Measurements from ENCODE around the gene PLK1. TPM values are rescaled to one million over a fixed set of nuclear protein-coding genes. Genes with fewer than 3 reads are reported as not detected.
"Not testable (repeated sequence)": the region's sequence is repeated elsewhere in the genome, so short reads cannot be mapped to it uniquely, and the experiment has no call there.

PLK1 gene
- total RNA-seq, 4 donors from 2014 or later = 0.59 to 9.6 (median 2.1) TPM

- Histone ChIP-seq H3K4me3 (no peak overlapping the region), H3K4me1 (no peaks in the 10 kb centered on the region), H3K27me3 (peaks cover 0 to 33% of the 10 kb centered on the region in 2 donors), H3K36me3 (no peaks in the 10 kb centered on the region), H3K27ac (no peak overlapping the region), H3K9me3 (no peaks in the 10 kb centered on the region)
- TF ChIP-seq POLR2A (IDR thresholded peaks at IDR 0.05) (no peak), CTCF (IDR thresholded peaks at IDR 0.05) (no peak), EP300 (IDR thresholded peaks at IDR 0.05) (no peak)
- DNase-seq (ENCODE audit: low spot score in 2 of 2) = no peak
- 81 to 83% methylated on average over 5 of the region's 5 CpGs for WGBS, 2 donors
Measured at GRCh38 chr16:23716484-23716883, 37.8 kb downstream of the PLK1 start.

GRCh38 chr16:23722613-23723240 lies 44.0 kb downstream of the PLK1 start:
- H3K27me3 ChIP-seq; DNase-seq (ENCODE audit: low spot score in 2 of 2); H3K36me3 ChIP-seq; H3K4me1 ChIP-seq; H3K4me3 ChIP-seq; H3K27ac ChIP-seq: not testable (repeated sequence)
- 77 to 86% methylated on average over 9 of the region's 9 CpGs for WGBS, 2 donors
- peaks cover 0 to 15% (median 0%) of the 10 kb centered on the region in 4 donors for H3K9me3 ChIP-seq

GRCh38 chr16:23724096-23724784 lies 45.6 kb downstream of the PLK1 start:
- no peaks in the 10 kb centered on the region for H3K4me1 ChIP-seq
- no peak for DNase-seq (ENCODE audit: low spot score in 2 of 2)
- no peak overlapping the region for H3K27ac ChIP-seq
- no peak for TF ChIP-seq EP300 (IDR thresholded peaks at IDR 0.05)
- no peak for TF ChIP-seq CTCF (IDR thresholded peaks at IDR 0.05)
- TF ChIP-seq POLR2A (IDR thresholded peaks at IDR 0.05) = no peak
- H3K36me3 ChIP-seq = no peaks in the 10 kb centered on the region
- H3K4me3 ChIP-seq = no peak overlapping the region
- H3K9me3 ChIP-seq = peaks cover 0 to 15% (median 0%) of the 10 kb centered on the region in 4 donors
- WGBS, 2 donors = 77 to 81% methylated on average over 8 of the region's 8 CpGs
- H3K27me3 ChIP-seq = no peaks in the 10 kb centered on the region

- no peak overlapping the region for H3K27ac ChIP-seq
- H3K4me3 ChIP-seq = no peak overlapping the region
- no peaks in the 10 kb centered on the region for H3K36me3 ChIP-seq
- H3K4me1 ChIP-seq = no peaks in the 10 kb centered on the region
- H3K9me3 ChIP-seq = peaks cover 0 to 15% (median 0%) of the 10 kb centered on the region in 4 donors
- DNase-seq (ENCODE audit: low spot score in 2 of 2) = no peak
- no peaks in the 10 kb centered on the region for H3K27me3 ChIP-seq
- TF ChIP-seq EP300 (IDR thresholded peaks at IDR 0.05) (no peak), POLR2A (IDR thresholded peaks at IDR 0.05) (no peak), CTCF (IDR thresholded peaks at IDR 0.05) (no peak)
- 56 to 60% methylated on average over 3 of the region's 3 CpGs for WGBS, 2 donors
Measured at GRCh38 chr16:23724785-23725131, 46.1 kb downstream of the PLK1 start.

GRCh38 chr16:23726710-23727109 lies 48.0 kb downstream of the PLK1 start:
- Histone ChIP-seq H3K36me3 (no peaks in the 10 kb centered on the region), H3K4me3 (no peak overlapping the region), H3K4me1 (no peaks in the 10 kb centered on the region), H3K27me3 (no peaks in the 10 kb centered on the region), H3K9me3 (peaks cover 0 to 15% (median 0%) of the 10 kb centered on the region in 4 donors), H3K27ac (no peak overlapping the region)
- no peak for DNase-seq (ENCODE audit: low spot score in 2 of 2)
- no peak for TF ChIP-seq POLR2A (IDR thresholded peaks at IDR 0.05)
- TF ChIP-seq EP300 (IDR thresholded peaks at IDR 0.05) = no peak
- no peak for TF ChIP-seq CTCF (IDR thresholded peaks at IDR 0.05)
- WGBS, 2 donors = 90% methylated on average over 3 of the region's 3 CpGs
